ENCODE data around the gene TOPORS.
A peak's percentile ranks its signal among the peaks of the same experiment; 100 is the strongest.
"Not testable (repeated sequence)": the region's sequence is repeated elsewhere in the genome, so short reads cannot be mapped to it uniquely, and the experiment has no call there.

TOPORS gene

DNA sequence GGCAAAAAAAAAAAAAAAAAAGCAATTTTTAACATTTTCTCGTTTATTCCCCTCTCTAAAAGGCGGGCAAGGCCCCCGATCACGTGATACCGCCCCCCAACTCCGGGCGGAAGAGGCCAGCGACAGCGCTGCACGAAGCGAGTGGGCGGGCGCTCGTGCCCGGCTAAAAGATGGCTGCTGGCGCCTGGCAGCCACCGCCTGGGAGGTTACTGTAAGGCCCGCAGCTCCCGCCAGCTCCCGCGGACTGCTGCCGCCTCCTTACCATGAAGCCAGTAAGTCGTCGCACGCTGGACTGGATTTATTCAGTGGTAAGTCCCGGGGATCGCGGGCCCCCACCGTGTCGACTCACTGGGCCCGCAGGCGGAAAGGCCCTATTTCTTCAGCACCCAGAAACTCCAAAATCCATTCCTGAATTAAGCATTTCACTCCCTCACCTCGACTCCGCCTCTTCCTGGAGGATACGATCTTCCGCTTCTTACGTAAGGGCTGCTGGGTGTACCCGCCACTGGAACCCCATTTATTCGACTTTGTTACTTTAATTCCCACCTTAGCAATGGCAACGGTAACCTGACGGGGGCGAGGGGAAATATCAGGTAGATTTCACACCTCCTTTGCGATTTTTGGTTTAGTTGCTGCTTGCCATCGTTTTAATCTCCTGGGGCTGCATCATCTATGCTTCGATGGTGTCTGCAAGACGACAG, at the start of gene TOPORS, which contains the start of gene SMIM27:
TSS of gene TOPORS (minus strand) at position 415 of the 701 bp plus-strand sequence. CDS start at position 265, 150 bp downstream.
TSS of gene SMIM27 (plus strand) at position 156 of the 701 bp plus-strand sequence. CDS start at position 264, 108 bp downstream.
- peak; percentile 87 to 94 for DNase-seq

GRCh38 chr9:32599021-32599420, 46.6 kb upstream of the TOPORS start:
- not testable (repeated sequence) for DNase-seq

DNA sequence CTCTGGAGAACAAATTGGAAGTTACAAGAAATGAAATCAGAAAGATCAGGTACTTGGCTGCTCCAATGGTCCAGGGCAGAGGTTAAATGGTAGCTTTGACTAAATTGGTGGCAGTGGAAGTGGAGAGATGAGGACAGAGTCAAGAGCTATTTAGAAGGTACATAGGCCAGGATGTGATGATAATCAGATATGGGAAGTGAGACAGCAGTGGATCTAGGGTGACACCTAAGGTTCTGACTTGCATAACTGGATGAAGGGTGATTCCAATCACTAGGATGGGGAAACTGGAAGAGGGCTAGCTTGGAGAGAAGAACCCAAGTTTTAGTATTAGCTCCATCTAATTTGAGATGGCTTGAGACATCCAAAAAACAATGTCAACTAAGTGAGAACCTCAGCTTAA, 44.5 kb upstream of the TOPORS start:
- DNase-seq: no peak

GRCh38 chr9:32596096-32596865, 43.9 kb upstream of the TOPORS start:
- DNase-seq: no peak

DNA sequence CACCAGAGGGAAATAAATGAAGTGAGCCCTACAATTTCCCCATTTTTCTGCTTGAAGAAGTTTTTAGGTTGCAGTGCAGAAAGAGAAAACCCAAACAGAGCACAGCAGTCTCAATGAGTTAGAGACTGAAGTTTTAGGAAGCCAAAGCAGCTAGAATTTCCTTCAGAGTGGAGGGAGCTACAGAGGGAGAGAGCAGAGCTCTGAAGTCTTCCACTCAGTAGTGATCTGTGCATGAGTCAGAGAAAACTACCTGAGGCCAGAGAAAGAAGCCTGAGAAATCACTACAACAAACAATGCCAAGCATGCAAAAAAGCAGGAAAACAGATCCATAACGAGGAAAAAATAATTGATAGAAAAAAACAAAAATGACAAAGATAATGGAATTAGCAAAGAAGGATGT, 38.5 kb upstream of the TOPORS start:
- no peak for DNase-seq

DNA sequence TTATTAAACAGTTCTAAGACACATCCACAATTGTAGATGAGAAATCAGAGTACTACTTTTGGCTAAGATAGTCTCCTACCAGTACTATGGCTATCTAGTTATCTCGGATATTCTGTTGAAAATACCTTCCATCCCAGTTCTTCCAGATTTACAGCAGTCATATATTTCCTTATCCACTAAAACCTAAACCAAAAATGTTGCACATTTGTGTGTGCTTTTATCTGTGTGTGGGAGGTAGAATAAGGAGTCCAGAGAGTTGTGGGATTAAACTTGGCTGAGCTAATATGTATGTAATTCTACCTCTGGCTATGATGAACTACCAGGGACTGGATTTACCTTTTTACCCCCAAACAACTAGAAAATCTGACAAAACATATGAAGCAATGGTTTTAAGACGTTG, 38.1 kb upstream of the TOPORS start:
- no peak for DNase-seq

DNA sequence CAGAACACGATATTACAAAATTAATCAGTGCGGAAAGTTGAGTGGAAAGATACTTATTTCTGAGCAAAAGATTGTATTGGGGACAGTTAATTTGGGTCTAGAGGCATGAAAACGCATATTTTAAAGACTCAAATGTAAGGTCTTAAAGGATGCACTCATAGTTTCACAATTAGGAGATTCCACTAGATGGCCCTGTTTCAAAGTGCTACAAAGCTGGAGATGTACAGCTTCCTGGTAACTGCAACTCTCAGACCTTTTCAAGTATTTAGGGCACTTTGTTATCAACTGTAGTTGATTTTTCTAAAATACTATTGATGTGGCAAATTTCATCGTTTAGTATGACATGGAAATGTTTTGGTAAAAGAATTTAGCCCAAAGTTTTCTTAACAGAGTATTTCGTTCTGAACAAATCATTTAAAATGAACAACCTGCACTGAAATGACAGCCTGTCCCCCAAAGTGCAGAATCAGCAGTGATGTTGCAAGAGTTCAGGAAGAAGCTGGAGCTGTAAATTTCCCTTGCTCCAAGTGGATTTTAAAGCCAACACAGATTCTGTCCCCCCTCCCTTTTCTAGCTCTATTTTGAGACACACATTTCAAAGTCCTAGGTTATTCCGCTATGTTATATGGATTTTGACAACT, 36.8 kb upstream of the TOPORS start:
- DNase-seq: peak in 1 of 2 experiments; percentile 57

DNA sequence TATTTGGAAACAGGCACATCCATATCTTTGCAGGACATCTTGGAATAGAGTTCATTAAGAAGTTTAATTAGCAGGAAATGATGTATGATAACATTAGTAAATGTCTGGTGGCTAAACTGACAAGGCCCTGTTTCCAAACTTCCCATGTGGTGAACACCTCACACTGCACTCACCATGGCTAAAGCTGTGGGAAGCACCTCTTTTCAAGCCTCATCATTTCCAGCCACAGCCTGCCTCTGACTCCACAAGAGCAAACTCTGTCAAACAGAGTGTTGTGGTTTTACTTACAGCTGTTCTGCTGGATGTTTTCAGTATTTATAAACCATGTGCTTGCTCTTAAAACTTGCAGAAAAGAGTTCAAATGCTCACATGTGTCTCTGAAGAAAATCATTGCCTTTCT, 35.5 kb upstream of the TOPORS start:
- no peak for DNase-seq

DNA sequence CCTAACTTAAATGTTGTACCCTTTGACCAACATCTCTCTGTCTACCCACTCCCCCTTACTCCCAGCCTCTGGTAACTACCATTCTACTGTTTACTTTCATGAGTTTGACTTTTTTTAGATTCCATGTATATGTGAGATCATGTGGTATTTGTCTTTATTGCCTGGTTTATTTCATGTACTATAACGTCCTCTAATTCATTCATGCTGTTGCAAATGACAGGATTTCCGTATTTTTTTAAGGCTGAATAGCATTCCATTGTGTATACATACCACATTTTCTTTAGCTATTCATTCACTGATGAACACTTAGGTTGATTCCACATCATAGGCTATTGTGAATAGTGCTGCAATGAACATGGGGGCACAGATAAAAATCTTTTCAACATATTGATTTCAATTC, 32.4 kb upstream of the TOPORS start:
- DNase-seq: no peak

- peak; percentile 46 to 65 for DNase-seq
These were observed 29.2 kb upstream of the TOPORS start for GRCh38 chr9:32581512-32582143.

- no peak for DNase-seq
These were observed 28.4 kb upstream of the TOPORS start for GRCh38 chr9:32580631-32581300.

DNA sequence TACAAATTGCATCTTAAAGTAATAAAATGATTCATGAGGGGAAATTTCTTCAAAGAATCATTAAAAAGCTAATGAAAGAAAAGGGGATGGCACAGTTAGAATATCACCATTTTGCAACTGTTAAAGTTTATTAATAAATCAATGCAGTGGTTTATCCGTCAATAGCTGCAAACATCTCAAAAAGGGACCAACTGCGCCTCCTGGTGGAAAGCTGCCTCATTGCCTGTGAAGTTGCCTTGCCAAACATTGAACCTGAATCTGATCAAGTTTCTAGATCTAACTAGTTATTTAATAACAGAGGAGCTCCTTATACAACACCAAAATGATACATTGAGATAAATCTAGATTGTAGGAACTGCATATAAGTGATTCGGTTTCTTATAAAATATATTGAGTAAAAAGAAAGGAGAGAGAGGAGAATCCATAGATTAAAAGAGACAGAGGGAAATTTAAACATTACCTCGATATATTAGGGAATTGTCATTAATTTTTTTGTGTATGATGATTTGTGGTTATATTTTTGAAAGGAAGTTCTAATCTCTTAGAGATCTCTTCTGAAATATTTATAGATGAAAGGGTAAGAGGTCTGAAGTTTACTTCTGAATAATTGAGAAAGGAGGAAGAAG, 27.4 kb upstream of the TOPORS start:
- peak; percentile 25 to 77 for DNase-seq

DNA sequence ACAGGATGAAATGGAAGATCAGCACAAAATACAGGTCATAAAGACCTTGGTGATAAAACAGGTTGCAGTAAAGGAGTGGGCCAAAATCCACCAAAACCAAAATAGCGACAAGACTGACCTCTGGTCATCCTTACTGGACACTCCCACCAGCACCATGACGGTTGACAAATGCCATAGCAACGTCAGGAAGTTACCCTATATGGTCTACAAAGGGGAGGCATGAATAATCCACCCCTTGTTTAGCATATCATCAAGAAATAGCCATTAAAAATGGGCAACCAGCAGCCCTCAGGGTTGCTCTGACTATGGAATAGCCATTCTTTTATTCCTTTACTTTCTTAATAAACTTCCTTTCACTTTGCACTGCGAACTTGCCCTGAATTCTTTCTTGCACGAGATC, 26.6 kb upstream of the TOPORS start:
- DNase-seq: no peak

GRCh38 chr9:32577316-32577715, 24.9 kb upstream of the TOPORS start:
- no peak for DNase-seq

DNA sequence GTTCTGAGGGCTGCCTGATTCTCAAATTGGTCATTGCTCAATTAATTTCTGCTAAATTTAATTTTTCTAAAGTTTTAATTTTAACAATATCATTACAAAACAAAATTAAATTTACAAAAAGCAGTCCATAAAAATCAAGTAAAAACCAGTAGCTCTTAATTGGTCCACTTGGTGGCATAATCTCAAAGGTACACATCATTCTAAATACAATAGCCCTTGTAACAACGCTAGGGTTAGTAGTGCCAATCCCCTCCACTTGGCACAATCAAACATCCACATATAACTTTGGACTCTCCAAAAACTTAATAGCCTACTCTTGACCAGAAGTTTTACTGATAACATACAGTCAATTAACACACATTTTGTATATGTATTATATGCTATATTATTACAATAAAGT, 22.5 kb upstream of the TOPORS start:
- DNase-seq: no peak

- no peak for DNase-seq
These were observed 21.4 kb upstream of the TOPORS start for GRCh38 chr9:32573821-32574220.

DNA sequence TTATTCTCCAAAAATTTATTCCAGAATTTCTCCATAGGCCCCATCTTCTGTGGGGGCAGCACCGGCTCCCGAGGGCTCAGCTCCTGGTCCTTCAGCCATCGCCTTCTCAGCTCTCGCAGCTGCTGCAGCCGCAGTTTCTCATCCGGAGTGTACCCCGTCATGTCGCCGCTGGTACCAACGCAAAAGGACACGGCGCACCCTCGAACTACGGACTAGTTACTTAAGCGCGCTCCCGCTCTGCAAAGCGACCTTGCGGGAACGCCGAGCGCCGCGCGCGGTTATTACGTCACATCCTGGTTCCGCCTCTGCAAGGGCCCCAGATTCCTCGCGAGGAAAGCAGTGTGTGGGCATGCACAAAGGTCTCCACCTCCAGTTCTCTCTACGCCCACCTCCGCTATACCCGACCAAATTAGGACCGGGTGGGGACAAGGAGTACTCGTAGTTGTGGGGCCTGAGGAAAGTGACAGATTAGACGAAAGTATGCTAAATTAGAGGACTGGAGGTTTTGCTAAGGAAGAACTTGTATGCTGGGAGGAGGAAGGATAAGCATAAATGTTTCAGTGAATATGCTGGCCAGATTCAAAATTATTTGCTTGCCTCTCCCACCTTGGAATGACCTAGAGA, 20.6 kb upstream of the TOPORS start, which contains the start of gene NDUFB6:
TSS of gene NDUFB6 (minus strand) at position 260 of the 624 bp plus-strand sequence. CDS start at position 161, 99 bp downstream.
- peak; percentile 83 to 95 for DNase-seq

- DNase-seq: peak; percentile 51 to 71
These were observed 19.8 kb upstream of the TOPORS start for GRCh38 chr9:32571969-32572899.

- DNase-seq: no peak
These were observed 17.9 kb upstream of the TOPORS start for GRCh38 chr9:32570262-32570661.

- DNase-seq: no peak
These were observed 14.4 kb upstream of the TOPORS start for GRCh38 chr9:32566770-32567169.

All from NCI-H446 (cell line).